AG04449 (cell line): ENCODE results near the gene SLC45A3.

Source experiments
- CTCF ChIA-PET: fragments of 350-600 bp; formaldehyde crosslinking; extraction: SDS; loops from one replicate; lab custom pipeline; 2021; ENCODE audit warnings: antibody characterized with exemption; lab: Yijun Ruan, JAX
- POLR2A ChIA-PET: fragments of 400-600, 350-600 bp; formaldehyde crosslinking; extraction: SDS; loops from one replicate; lab custom pipeline; 2020; ENCODE audit warnings: antibody characterized with exemption, inconsistent platforms; lab: Yijun Ruan, JAX
- DNase-seq: peaks from one replicate; pipeline ENCODE4 v3.0.0-alpha.2; 2010; ENCODE audit warnings: low read depth, low spot score
- H3K4me3 ChIP-seq: 2 replicates; pipeline ENCODE4 v1.5.1; 2011; ENCODE audit warnings: low read depth, mild to moderate bottlenecking, control low read depth, low read length
- CTCF ChIP-seq: IDR thresholded peaks from one replicate; pipeline ENCODE4 v1.5.1; 2011; ENCODE audit warnings: mild to moderate bottlenecking, moderate library complexity, low read length, control low read depth, inconsistent platforms; ENCODE audit not compliant: insufficient read depth; ENCODE audit errors: missing control alignments

The SLC45A3 gene

GRCh38 chr1:205663286-205663936 lies 16.9 kb downstream of the SLC45A3 start:
- TF ChIP-seq CTCF = no peak
- POLR2A ChIA-PET = no interaction called here
- no peak for DNase-seq
- H3K4me3 ChIP-seq = no peak overlapping the region
- CTCF ChIA-PET = interaction anchor here (1.5 to 16.1 kb wide), 3 partner anchors 48 to 314 kb away, joined by 7 to 741 read pairs (median 461); no protein-coding TSS in a partner anchor

GRCh38 chr1:205662791-205663190 lies 17.5 kb downstream of the SLC45A3 start:
- no peak for DNase-seq
- no peak overlapping the region for H3K4me3 ChIP-seq
- CTCF ChIA-PET = interaction anchor here (8.0 to 16.1 kb wide), 4 partner anchors 48 to 316 kb away, joined by 139 to 741 read pairs (median 396); no protein-coding TSS in a partner anchor
- no peak for TF ChIP-seq CTCF
- POLR2A ChIA-PET = no interaction called here

GRCh38 chr1:205662135-205662738 lies 18.1 kb downstream of the SLC45A3 start:
- no peak for DNase-seq
- POLR2A ChIA-PET = no interaction called here
- TF ChIP-seq CTCF = no peak
- H3K4me3 ChIP-seq = no peak overlapping the region
- CTCF ChIA-PET = interaction anchor here (1.3 to 16.1 kb wide), 6 partner anchors 13 to 316 kb away, joined by 3 to 741 read pairs (median 235); partner anchors contain the start of gene ELK4

- DNase-seq = no peak
- no peak overlapping the region for H3K4me3 ChIP-seq
- no peak for TF ChIP-seq CTCF
- POLR2A ChIA-PET = no interaction called here
- CTCF ChIA-PET = interaction anchor here (1.1 to 16.1 kb wide), 9 partner anchors 8 to 317 kb away, joined by 3 to 741 read pairs (median 110); partner anchors contain the start of genes ELK4 and SLC45A3
These were observed 18.7 kb downstream of the SLC45A3 start for GRCh38 chr1:205661429-205662134.

GRCh38 chr1:205660361-205660760 lies 19.9 kb downstream of the SLC45A3 start:
- ChIA-PET POLR2A (no interaction called here), CTCF (interaction anchor here (0.9 to 16.1 kb wide), 26 partner anchors 9 to 449 kb away, joined by 3 to 741 read pairs (median 16); partner anchors contain the start of gene SLC45A3)
- no peak overlapping the region for H3K4me3 ChIP-seq
- DNase-seq = no peak
- TF ChIP-seq CTCF = no peak
